HCT116 (cell line): ENCODE measurements around the gene ITGB1BP1. TPM values are rescaled to one million over a fixed set of nuclear protein-coding genes. Genes with fewer than 3 reads are reported as not detected.

Experiments
- ATAC-seq: fragments of 200-7000 bp; cut with Tn5 transposase; 2 replicates; pipeline ENCODE4 v1.9.1; 2020; ENCODE audit warnings: mild to moderate bottlenecking, moderate library complexity
- BruUV-seq: library from RNA; stranded (reverse); fragments of 400-500 nt; replicated peaks from 2 replicates; lab custom pipeline; 2021; lab: Mats Ljungman, UMichigan
- CTCF ChIA-PET: fragments of 300-600 bp; sonication (Branson Sonifier 250); formaldehyde crosslinking; loops from one replicate; lab custom pipeline; 2021; ENCODE audit warnings: antibody characterized with exemption; lab: Charles Lee
- POLR2A ChIA-PET: fragments of 300-600, 350-600 bp; sonication (Branson Sonifier 250); formaldehyde crosslinking; loops from one replicate; lab custom pipeline; 2021; ENCODE audit warnings: antibody characterized with exemption; lab: Charles Lee
- RAD21 ChIA-PET, 2 experiments: fragments of 300-600 bp; sonication (Branson Sonifier 250); formaldehyde crosslinking; loops; one replicate each; lab custom pipeline; 2023; ENCODE audit warnings: low total read pairs in 2 of 2; ENCODE audit not compliant: uncharacterized antibody in 2 of 2, unreplicated experiment in 2 of 2, low non-redundant PET in 1 of 2; lab: Charles Lee
- DNase-seq: peaks from one replicate; pipeline ENCODE4 v3.0.0-alpha.2; 2010; ENCODE audit warnings: low read depth, low spot score
- H2AFZ ChIP-seq: fragments of 200-600 bp; shearing (Covaris generic), sonication (generic); 2 replicates; pipeline ENCODE4 v1.6.1; 2017; ENCODE audit warnings: low read depth, mixed run types, mixed read lengths, antibody characterized with exemption, low read length; ENCODE audit not compliant: poor library complexity, severe bottlenecking
- H3K27ac ChIP-seq: 2 replicates; pipeline ENCODE4 v1.5.1; 2012; ENCODE audit warnings: low read depth, low read length
- H3K27me3 ChIP-seq: fragments of 200-600 bp; sonication (generic); 2 replicates; pipeline ENCODE4 v1.6.1; 2016; ENCODE audit warnings: mixed run types, low read length, mixed read lengths; ENCODE audit not compliant: insufficient read depth
- H3K36me3 ChIP-seq, 2 experiments: fragments of 200-500 bp in 1 of 2; fragments of 200-600 bp in 1 of 2; sonication (Bioruptor generic) in 1 of 2; sonication (generic) in 1 of 2; 2 replicates each; pipeline versions ENCODE4 v1.5.1 to v1.6.1; 2014 to 2016; ENCODE audit warnings: low read length in 2 of 2, inconsistent platforms in 1 of 2, mixed read lengths in 1 of 2, mixed run types in 1 of 2; ENCODE audit not compliant: insufficient read depth in 2 of 2, control insufficient read depth in 1 of 2
- H3K4me1 ChIP-seq, 2 experiments: fragments of 200-600 bp in 1 of 2; sonication (generic) in 1 of 2; 2 replicates each; pipeline versions ENCODE4 v1.5.1 to v1.6.1; 2012 to 2017; ENCODE audit warnings: low read length in 2 of 2, inconsistent platforms in 1 of 2, mild to moderate bottlenecking in 1 of 2, mixed read lengths in 1 of 2, mixed run types in 1 of 2, moderate library complexity in 1 of 2; ENCODE audit not compliant: insufficient read depth in 2 of 2, control insufficient read depth in 1 of 2
- H3K4me2 ChIP-seq: fragments of 200-600 bp; sonication (generic); 2 replicates; pipeline ENCODE4 v1.6.1; 2017; ENCODE audit warnings: mixed run types, low read length, mixed read lengths
- H3K4me3 ChIP-seq, 2 experiments: fragments of 200-600 bp in 1 of 2; sonication (generic) in 1 of 2; replicated peaks in 1 of 2; 2 replicates each; pipeline ENCODE4 v1.5.1; 2011 to 2016; ENCODE audit warnings: low read length in 2 of 2, control low read depth in 1 of 2, low read depth in 1 of 2, mild to moderate bottlenecking in 1 of 2, mixed read lengths in 1 of 2, mixed run types in 1 of 2
- H3K79me2 ChIP-seq: fragments of 200-600 bp; sonication (generic); 2 replicates; pipeline ENCODE4 v1.6.1; 2017; ENCODE audit warnings: mild to moderate bottlenecking, mixed run types, low read length, moderate library complexity, mixed read lengths; ENCODE audit not compliant: insufficient read depth
- H3K9ac ChIP-seq: fragments of 200-600 bp; sonication (generic); 2 replicates; pipeline ENCODE4 v1.6.1; 2016; ENCODE audit warnings: low read length, mixed read lengths
- H3K9me2 ChIP-seq: fragments of 200-600 bp; sonication (generic), shearing (Covaris generic); 2 replicates; pipeline ENCODE4 v1.6.1; 2017; ENCODE audit warnings: mixed run types, mild to moderate bottlenecking, moderate library complexity; ENCODE audit not compliant: insufficient read depth
- H3K9me3 ChIP-seq, 2 experiments: fragments of 200-500 bp in 1 of 2; fragments of 200-600 bp in 1 of 2; sonication (Bioruptor generic) in 1 of 2; sonication (generic) in 1 of 2; 2 replicates each; pipeline ENCODE4 v1.6.1; 2014 to 2017; ENCODE audit warnings: low read length in 2 of 2, mixed read lengths in 2 of 2, inconsistent platforms in 1 of 2, low read depth in 1 of 2, mild to moderate bottlenecking in 1 of 2, mixed run types in 1 of 2, moderate library complexity in 1 of 2; ENCODE audit not compliant: control insufficient read depth in 1 of 2, insufficient read depth in 1 of 2
- H4K20me1 ChIP-seq: fragments of 200-600 bp; sonication (generic), shearing (Covaris generic); 2 replicates; pipeline ENCODE4 v1.6.1; 2017; ENCODE audit warnings: mixed run types, mild to moderate bottlenecking, moderate library complexity; ENCODE audit not compliant: insufficient read depth
- ATF3 ChIP-seq: IDR thresholded peaks from 2 replicates; pipeline ENCODE4 v1.6.1; 2012
- CBX3 ChIP-seq: IDR thresholded peaks from 2 replicates; pipeline ENCODE4 v1.6.1; 2012; ENCODE audit warnings: low read depth
- CEBPB ChIP-seq: IDR thresholded peaks from 2 replicates; pipeline ENCODE4 v1.6.1; 2012; ENCODE audit warnings: low read depth
- CTCF ChIP-seq, 3 experiments: fragments of 200-600 bp in 1 of 3; sonication (generic) in 1 of 3; IDR thresholded peaks in 2 of 3; conservative IDR thresholded peaks in 1 of 3; 2 replicates each; pipeline ENCODE4 v1.5.1; 2012 to 2017; ENCODE audit warnings: low read depth in 2 of 3, low read length in 2 of 3, antibody characterized with exemption in 1 of 3, borderline replicate concordance in 1 of 3, control low read depth in 1 of 3, mild to moderate bottlenecking in 1 of 3, mixed read lengths in 1 of 3, mixed run types in 1 of 3, moderate library complexity in 1 of 3; ENCODE audit not compliant: insufficient read depth in 1 of 3
- EGR1 ChIP-seq: IDR thresholded peaks from 2 replicates; pipeline ENCODE4 v1.6.1; 2012; ENCODE audit warnings: low read depth
- ELF1 ChIP-seq: IDR thresholded peaks from 2 replicates; pipeline ENCODE4 v1.6.1; 2012; ENCODE audit warnings: low read depth, borderline replicate concordance
- FOSL1 ChIP-seq: IDR thresholded peaks from 2 replicates; pipeline ENCODE4 v1.6.1; 2012; ENCODE audit warnings: low read depth
- JUND ChIP-seq: IDR thresholded peaks from 2 replicates; pipeline ENCODE4 v1.6.1; 2012
- MAX ChIP-seq: IDR thresholded peaks from 2 replicates; pipeline ENCODE4 v1.6.1; 2012
- POLR2A ChIP-seq: IDR thresholded peaks from 2 replicates; pipeline ENCODE4 v1.7.0; 2011; ENCODE audit warnings: borderline replicate concordance; ENCODE audit not compliant: insufficient read depth, insufficient read length; ENCODE audit errors: extremely low read depth
- POLR2AphosphoS5 ChIP-seq: IDR thresholded peaks from 2 replicates; pipeline ENCODE4 v1.6.1; 2011; ENCODE audit warnings: mild to moderate bottlenecking, low read depth, low read length, moderate library complexity
- SIN3A ChIP-seq: IDR thresholded peaks from 2 replicates; pipeline ENCODE4 v1.6.1; 2012; ENCODE audit warnings: low read depth
- SP1 ChIP-seq: IDR thresholded peaks from 2 replicates; pipeline ENCODE4 v1.6.1; 2012; ENCODE audit warnings: low read depth
- SRF ChIP-seq: IDR thresholded peaks from 2 replicates; pipeline ENCODE4 v1.6.1; 2012; ENCODE audit warnings: low read depth
- YY1 ChIP-seq: IDR thresholded peaks from 2 replicates; pipeline ENCODE4 v1.6.1; 2011; ENCODE audit warnings: low read length, low read depth, moderate library complexity, mild to moderate bottlenecking; ENCODE audit not compliant: insufficient replicate concordance; ENCODE audit errors: extremely low read depth
- ZBTB33 ChIP-seq: IDR thresholded peaks from 2 replicates; pipeline ENCODE4 v1.6.1; 2011; ENCODE audit warnings: mild to moderate bottlenecking, low read length, moderate library complexity; ENCODE audit not compliant: insufficient replicate concordance; ENCODE audit errors: extremely low read depth
- ZNF274 ChIP-seq: fragments of 200-500 bp; sonication (Bioruptor generic); IDR thresholded peaks from 2 replicates; pipeline ENCODE4 v1.6.1; 2014; ENCODE audit warnings: mild to moderate bottlenecking, low read depth, low read length, inconsistent platforms
- intact Hi-C: fragments of 100-400 bp; cut with micrococcal nuclease; formaldehyde crosslinking; loops from 2 replicates; pipeline ENCODE4 v1.10.0; 2022
- total RNA-seq: library from RNA; stranded (reverse); gene quantifications from one replicate; pipeline ENCODE4 v1.2.1, GENCODE V29; 2021; ENCODE audit not compliant: unreplicated experiment

ITGB1BP1 gene
- total RNA-seq, 1 experiment from 2014 or later, result 86.9 TPM

GRCh38 chr2:9392898-9393765, 30.2 kb downstream of the ITGB1BP1 start:
- Histone ChIP-seq H3K4me2 (no peak overlapping the region), H3K9ac (no peak overlapping the region), H3K4me1 (no peaks in the 10 kb centered on the region), H2AFZ (no peak overlapping the region), H3K9me2 (no peaks in the 10 kb centered on the region), H3K27me3 (no peaks in the 10 kb centered on the region), H3K4me3 (no peak overlapping the region), H3K79me2 (no peaks in the 10 kb centered on the region), H3K27ac (no peak overlapping the region)
- RAD21 ChIA-PET, result no interaction called here
- ATAC-seq (no peak), DNase-seq (no peak)
- intact Hi-C loops, result no loop called here
- no peak for TF ChIP-seq MAX
- TF ChIP-seq POLR2A, result no peak
- TF ChIP-seq ATF3, result no peak
- TF ChIP-seq JUND, result no peak
- no peak for TF ChIP-seq ELF1
- TF ChIP-seq CTCF (IDR thresholded peaks at IDR 0.05 in 2 of 3, conservative IDR thresholded peaks at IDR 0.05 in 1 of 3; ENCODE audit: borderline replicate concordance in 1 of 3, insufficient read depth in 1 of 3, low read depth in 2 of 3, low read length in 2 of 3), result no peak
- no peak for TF ChIP-seq FOSL1
- no peak for TF ChIP-seq SIN3A
- TF ChIP-seq SRF, result no peak
- TF ChIP-seq POLR2AphosphoS5, result no peak
- TF ChIP-seq CEBPB, result no peak
- TF ChIP-seq EGR1, result no peak
- no peak for TF ChIP-seq ZBTB33
- no peak for TF ChIP-seq SP1
- TF ChIP-seq ZNF274, result no peak
- TF ChIP-seq YY1, result no peak
- no peak for TF ChIP-seq CBX3
- TF ChIP-seq, all 23 proteins: peak for 0
- no TSS peak for BruUV-seq
- Histone ChIP-seq H3K9me3 (no peaks in the 10 kb centered on the region), H3K36me3 (peaks cover 0 to 4% of the 10 kb centered on the region in 2 experiments; a peak in 1 of 4 replicates), H4K20me1 (no peaks in the 10 kb centered on the region)
- POLR2A ChIA-PET, result no interaction called here
- CTCF ChIA-PET, result no interaction called here
